ENCODE data around the gene PRKRIP1.

Gene PRKRIP1

DNA sequence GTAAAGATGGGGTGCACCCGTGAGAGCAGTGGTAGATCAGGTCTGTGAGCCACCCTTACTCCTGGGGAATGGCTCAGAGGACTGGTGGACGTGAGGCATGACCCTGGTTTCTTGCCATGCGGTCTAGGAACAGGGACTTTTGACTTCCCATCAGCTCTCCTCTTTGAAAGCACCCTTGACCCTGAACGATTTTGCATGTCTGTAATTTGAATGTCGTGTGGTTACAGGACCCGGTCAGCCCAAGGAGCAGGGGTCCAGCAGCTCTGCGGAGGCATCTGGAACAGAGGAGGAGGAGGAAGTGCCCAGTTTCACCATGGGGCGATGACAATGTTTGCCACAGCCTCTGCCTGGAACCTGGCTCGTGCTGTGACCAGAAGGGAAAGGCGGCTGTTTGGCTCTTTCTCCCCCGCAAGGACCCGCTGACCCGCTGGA is 28.6 kb downstream of the PRKRIP1 start:
- TF ChIP-seq, protein P1, sequence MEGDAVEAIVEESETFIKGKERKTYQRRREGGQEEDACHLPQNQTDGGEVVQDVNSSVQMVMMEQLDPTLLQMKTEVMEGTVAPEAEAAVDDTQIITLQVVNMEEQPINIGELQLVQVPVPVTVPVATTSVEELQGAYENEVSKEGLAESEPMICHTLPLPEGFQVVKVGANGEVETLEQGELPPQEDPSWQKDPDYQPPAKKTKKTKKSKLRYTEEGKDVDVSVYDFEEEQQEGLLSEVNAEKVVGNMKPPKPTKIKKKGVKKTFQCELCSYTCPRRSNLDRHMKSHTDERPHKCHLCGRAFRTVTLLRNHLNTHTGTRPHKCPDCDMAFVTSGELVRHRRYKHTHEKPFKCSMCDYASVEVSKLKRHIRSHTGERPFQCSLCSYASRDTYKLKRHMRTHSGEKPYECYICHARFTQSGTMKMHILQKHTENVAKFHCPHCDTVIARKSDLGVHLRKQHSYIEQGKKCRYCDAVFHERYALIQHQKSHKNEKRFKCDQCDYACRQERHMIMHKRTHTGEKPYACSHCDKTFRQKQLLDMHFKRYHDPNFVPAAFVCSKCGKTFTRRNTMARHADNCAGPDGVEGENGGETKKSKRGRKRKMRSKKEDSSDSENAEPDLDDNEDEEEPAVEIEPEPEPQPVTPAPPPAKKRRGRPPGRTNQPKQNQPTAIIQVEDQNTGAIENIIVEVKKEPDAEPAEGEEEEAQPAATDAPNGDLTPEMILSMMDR (IDR thresholded peaks at IDR 0.05; ENCODE audit: borderline replicate concordance, control extremely low read depth, extremely low read depth, insufficient read depth, missing control alignments) = no peak
- in situ Hi-C loops (cut with MboI; ENCODE audit: low sequenced_read_pairs, unreplicated experiment) = no loop called here
- DNase-seq (ENCODE audit: low spot score) = no peak

DNA sequence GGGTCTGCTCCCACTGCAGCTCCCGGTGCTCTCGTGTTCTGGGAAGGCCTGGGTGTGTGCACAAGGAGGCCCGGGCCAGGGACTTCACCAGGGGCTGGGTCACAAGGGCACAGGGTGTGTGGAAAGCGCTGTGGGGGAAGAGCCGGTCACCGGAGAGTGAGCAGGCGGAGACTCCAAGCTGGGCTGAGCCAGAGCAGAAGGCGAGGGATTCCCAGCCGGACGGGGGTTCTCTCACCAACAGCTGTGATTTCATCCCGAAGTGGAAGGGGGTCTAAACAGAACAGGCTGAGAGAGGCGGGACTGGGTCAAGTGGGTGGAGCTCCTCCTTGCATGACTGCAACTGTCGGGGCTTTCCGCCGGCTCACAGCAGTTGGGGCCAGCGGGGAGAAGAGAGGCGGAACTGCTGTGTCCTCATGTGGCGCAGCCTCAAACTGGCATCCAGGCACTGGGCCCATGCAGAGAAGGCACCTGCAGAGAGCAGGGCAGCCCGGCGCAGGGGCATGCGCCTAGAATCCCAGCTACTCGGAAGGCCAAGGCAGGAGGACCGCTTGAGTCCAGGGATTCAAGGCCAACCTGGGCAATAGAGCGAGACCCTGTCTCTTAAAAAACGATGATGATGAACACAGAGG is 29.6 kb downstream of the PRKRIP1 start:
- in situ Hi-C loops (cut with MboI; ENCODE audit: low sequenced_read_pairs, unreplicated experiment) = no loop called here
- TF ChIP-seq, protein P1 (IDR thresholded peaks at IDR 0.05; ENCODE audit: borderline replicate concordance, control extremely low read depth, extremely low read depth, insufficient read depth, missing control alignments) = no peak
- DNase-seq (ENCODE audit: low spot score) = peak; percentile 89

DNA sequence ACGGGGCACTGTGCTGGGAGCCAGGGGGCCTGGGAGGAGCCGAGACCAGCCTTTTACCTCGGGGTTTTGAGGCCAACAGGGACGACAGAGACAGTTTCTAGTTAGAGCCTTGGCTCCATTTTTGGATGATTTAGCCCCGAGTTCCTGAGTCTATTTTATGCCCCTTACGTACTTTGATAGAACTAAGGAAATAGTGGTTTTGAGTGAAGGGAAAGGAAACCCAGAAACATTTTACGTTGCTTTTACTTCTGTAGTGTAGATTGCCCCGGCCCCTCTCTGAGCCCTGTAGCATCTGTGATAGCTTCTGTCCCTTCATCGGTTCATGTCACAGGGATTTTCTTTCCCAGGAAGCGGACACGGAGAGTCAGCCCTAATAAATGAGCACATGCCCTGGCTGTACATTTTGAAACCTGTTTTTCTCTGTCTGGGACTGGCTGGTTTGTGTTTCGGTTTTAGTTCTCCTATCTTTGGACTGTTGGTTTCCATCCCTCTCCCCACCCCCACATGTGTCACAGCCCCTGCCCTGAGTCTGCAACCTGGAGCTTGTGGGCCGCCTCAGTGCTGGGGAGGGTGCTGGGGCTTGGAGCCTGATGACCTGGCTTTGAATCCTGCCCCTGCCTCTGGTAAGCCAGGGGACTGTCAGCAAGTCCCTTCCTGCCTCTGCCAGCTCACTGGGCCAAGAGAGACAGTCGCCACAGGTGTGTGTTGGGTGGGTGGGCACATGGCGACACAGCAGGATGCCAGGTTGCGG is 30.3 kb downstream of the PRKRIP1 start:
- in situ Hi-C loops (cut with MboI; ENCODE audit: low sequenced_read_pairs, unreplicated experiment) = no loop called here
- peak; percentile 85 for DNase-seq (ENCODE audit: low spot score)
- TF ChIP-seq, protein P1 (IDR thresholded peaks at IDR 0.05; ENCODE audit: borderline replicate concordance, control extremely low read depth, extremely low read depth, insufficient read depth, missing control alignments) = no peak

DNA sequence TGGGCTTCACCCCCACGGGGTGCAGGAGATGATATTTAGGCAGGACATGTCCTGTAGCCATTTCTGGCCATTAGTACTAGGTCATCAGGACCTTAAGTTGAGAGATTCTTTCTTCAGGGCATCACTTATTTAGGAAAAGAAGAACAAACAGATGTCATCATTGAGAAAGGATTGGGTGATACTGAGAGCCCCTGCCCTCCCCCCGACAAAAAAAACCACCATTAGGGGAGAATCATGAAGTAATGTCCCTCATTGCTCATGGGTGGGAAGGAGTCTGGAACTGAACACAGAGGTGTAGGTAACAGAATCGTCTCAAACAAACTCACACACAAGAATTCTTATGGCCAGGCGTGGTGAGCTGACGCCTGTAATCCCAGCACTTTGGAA is 30.8 kb downstream of the PRKRIP1 start:
- DNase-seq (ENCODE audit: low spot score) = no peak
- in situ Hi-C loops (cut with MboI; ENCODE audit: low sequenced_read_pairs, unreplicated experiment) = no loop called here
- TF ChIP-seq, protein P1 (IDR thresholded peaks at IDR 0.05; ENCODE audit: borderline replicate concordance, control extremely low read depth, extremely low read depth, insufficient read depth, missing control alignments) = no peak

DNA sequence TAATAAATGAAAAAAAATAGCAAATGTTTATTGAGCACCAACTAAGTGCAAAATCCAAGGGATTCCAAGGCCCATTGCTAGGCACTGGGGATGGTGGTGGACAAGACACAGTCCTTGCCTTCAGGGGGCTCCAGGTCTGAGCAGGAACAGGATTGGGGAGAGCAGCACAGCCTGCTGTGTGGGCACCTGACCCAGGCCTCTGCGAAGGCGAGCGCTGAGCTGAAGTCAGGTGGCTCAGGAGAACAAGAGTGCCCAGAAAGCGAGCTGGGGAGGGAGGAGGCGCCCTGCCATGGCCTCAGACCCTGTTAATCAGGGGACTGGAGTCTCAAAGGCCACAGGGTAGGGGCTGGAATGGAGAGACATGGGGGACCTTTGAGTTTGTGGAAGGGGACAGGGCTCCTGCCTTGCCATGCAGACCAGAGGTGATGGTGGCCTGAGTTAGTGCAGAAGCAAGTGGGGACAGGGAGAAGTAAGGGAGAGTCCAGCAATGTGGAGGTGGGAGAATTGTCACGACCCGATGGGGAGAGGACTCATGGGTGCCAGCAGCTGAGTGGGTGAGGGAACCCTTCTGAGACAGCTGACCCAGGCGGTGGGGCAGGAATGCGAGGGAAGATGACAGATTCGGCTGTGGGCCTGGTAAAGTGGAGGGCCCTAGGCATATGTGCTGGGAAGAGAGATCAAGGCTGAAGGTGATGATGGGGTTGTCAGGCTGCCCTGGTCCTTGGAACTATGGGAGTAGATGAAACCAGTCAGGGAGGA is 33.2 kb downstream of the PRKRIP1 start:
- TF ChIP-seq, protein P1 (IDR thresholded peaks at IDR 0.05; ENCODE audit: borderline replicate concordance, control extremely low read depth, extremely low read depth, insufficient read depth, missing control alignments) = no peak
- in situ Hi-C loops (cut with MboI; ENCODE audit: low sequenced_read_pairs, unreplicated experiment) = no loop called here
- DNase-seq (ENCODE audit: low spot score) = no peak

DNA sequence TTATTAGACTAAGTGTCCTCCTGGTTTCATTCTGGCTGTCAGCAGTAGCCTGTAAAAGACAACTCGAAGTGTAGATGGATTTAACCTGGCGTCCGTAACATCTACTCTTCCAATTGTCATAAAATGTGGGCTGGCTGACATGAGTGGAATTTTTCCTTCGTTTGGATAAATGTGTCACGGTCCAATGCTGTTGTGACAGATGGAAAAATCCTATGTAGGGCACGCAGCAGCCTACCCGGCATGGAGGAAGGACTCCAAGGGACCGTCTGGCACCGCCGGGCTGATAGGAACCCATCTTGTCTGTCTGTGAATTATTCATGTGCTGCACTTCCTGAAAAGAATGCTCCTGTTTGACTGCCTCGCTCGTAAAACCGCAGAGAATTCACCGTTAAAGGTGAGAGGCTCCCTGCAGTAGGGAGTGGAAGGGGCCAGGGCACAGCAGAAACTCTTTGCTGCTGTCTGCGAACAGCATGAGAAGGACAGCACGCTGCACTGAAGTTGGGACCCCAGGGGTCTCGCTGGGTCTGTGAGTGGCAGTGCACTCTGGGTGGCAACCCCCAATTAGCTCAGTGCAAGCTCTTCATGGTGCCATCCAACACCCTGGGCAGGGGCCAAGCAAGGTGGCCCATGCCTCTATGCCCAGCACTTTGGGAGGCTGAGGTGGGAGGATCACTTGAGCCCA is 35.6 kb downstream of the PRKRIP1 start:
- in situ Hi-C loops (cut with MboI; ENCODE audit: low sequenced_read_pairs, unreplicated experiment) = no loop called here
- DNase-seq (ENCODE audit: low spot score) = peak; percentile 55
- TF ChIP-seq, protein P1 (IDR thresholded peaks at IDR 0.05; ENCODE audit: borderline replicate concordance, control extremely low read depth, extremely low read depth, insufficient read depth, missing control alignments) = no peak
